Sigmoid colon (tissue), 7 donors: ENCODE measurements around the gene TELO2. TPM values are rescaled to one million over a fixed set of nuclear protein-coding genes. Genes with fewer than 3 reads are reported as not detected.

ENCODE experiments used
- DNase-seq: peaks from one replicate; pipeline ENCODE4 v3.0.0-alpha.2; 2019
- H3K27ac ChIP-seq, 4 donors: fragments of 200-600 bp; sonication (generic); one replicate each; pipeline ENCODE4 v1.5.1; 2016 to 2019; ENCODE audit warnings: mild to moderate bottlenecking in 1 of 4
- H3K27me3 ChIP-seq, 3 donors: fragments of 200-600 bp; sonication (generic); one replicate each; pipeline ENCODE4 v1.5.1; 2019; ENCODE audit warnings: mild to moderate bottlenecking in 1 of 3
- H3K36me3 ChIP-seq, 4 donors: fragments of 200-600 bp; sonication (generic); one replicate each; pipeline ENCODE4 v1.5.1; 2016 to 2019
- H3K4me1 ChIP-seq, 4 donors: fragments of 200-600 bp; sonication (generic); one replicate each; pipeline ENCODE4 v1.5.1; 2017 to 2019
- H3K4me3 ChIP-seq, 4 donors: fragments of 200-600 bp; sonication (generic); one replicate each; pipeline ENCODE4 v1.5.1; 2017 to 2019; ENCODE audit warnings: mild to moderate bottlenecking in 2 of 4, moderate library complexity in 1 of 4
- H3K9me3 ChIP-seq, 4 donors: fragments of 200-600 bp in 3 of 4; sonication (generic) in 3 of 4; one replicate each; pipeline versions ENCODE4 v1.5.1 to v1.6.1; 2013 to 2019
- EP300 ChIP-seq, 4 donors: sonication (generic); formaldehyde crosslinking; IDR thresholded peaks; one replicate each; pipeline ENCODE4 v1.6.1; 2017; ENCODE audit warnings: antibody characterized with exemption in 4 of 4
- POLR2A ChIP-seq, 2 donors: fragments of 450-650 bp; IDR thresholded peaks; one replicate each; pipeline ENCODE4 v1.6.1; 2016; ENCODE audit warnings: antibody characterized with exemption in 2 of 2, mild to moderate bottlenecking in 2 of 2, moderate library complexity in 2 of 2
- POLR2AphosphoS5 ChIP-seq, 4 donors: sonication (generic); formaldehyde crosslinking; IDR thresholded peaks; one replicate each; pipeline ENCODE4 v1.6.1; 2017; ENCODE audit warnings: antibody characterized with exemption in 4 of 4
- WGBS, 2 donors: extraction: QIAGEN DNeasy Blood & Tissue Kit; methylation state at CpG; one replicate each; pipeline ENCODE4 v1.1.7; 2013; 5-methylcytosine and 5-hydroxymethylcytosine counted together
- intact Hi-C: fragments of 100-400 bp; cut with DNase I; formaldehyde crosslinking; loops from one replicate; pipeline ENCODE4 v1.15.1; 2023
- polyA plus RNA-seq, 3 donors: library from polyadenylated mRNA; stranded (reverse); fragments of 200-250 nt; gene quantifications; one replicate each; pipeline ENCODE4 v1.2.3, GENCODE V29; 2013
- total RNA-seq, 4 donors: library from RNA; depleted of rRNA; stranded (reverse); fragments of >200 nt; gene quantifications; one replicate each; pipeline ENCODE4 v1.1.0, GENCODE V29; 2016
- TF ChIP-seq, protein P1 (sequence below), 4 experiments: fragments of 450-650 bp in 3 of 4; fragments of 200-600 bp in 1 of 4; IDR thresholded peaks; one replicate each; pipeline ENCODE4 v1.5.1; 2016 to 2019; ENCODE audit warnings: antibody characterized with exemption in 4 of 4, mild to moderate bottlenecking in 3 of 4, moderate library complexity in 2 of 4
- donor health status: healthy with polysubstance abuse.
- donor health status: Bipolar disorder and iron deficiency.
- donor health status: healthy.

TELO2 gene
- total and polyA plus RNA-seq, 7 donors: 10.4 to 60.3 (median 13.2) TPM

DNA sequence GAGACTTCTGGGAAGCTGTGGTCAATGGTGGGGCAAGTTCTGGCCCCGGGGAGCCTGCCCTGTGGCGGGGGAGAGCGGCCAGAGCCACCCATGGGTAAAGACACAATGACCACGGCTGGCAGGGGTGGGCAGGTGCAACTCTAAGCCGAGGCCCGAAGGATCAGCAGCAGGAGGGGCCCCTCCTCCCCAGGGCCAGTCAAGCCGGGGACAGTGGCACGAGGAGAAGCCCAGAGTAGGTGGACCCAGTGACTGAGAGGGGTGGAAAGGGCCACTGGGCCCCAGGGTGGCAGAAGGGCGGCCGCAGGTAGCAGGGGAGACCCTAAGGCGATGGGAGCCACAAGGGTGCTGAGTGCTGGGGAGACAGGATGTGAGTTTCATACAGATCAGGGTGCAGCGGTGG, 58.0 kb downstream of the TELO2 start:
- DNase-seq: no peak
- WGBS, 2 donors: 95 to 96% methylated on average over 12 of the region's 12 CpGs

DNA sequence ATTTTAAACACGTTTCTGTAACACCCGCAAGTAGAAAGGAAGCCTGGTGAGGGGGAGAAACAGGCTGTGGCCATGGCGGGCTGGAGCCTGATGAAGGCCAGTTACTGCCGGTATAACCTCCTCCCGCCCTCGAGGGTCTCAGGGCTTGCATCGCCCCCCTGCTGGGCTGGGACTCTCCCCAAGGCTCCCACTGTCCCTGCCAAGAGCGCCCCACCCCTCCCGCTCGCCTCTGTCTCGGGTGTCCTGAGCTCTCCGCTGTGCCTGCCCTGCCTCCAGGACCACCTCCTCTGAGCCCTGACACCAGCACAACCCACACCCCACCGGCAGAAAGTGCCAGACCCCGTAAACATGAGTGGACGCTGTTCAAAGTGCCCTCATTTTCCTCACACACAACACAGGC, 59.0 kb downstream of the TELO2 start:
- Histone ChIP-seq H3K9me3 (no peaks in the 10 kb centered on the region), H3K36me3 (peaks cover 14 to 71% (median 28%) of the 10 kb centered on the region in 4 donors)
- intact Hi-C loops: no loop called here

More for the DNA sequence above, 58.0 kb downstream of the TELO2 start:
- Histone ChIP-seq H3K4me3 (no peak overlapping the region), H3K36me3 (peaks cover 11 to 61% (median 30%) of the 10 kb centered on the region in 4 donors), H3K4me1 (peaks cover 0 to 35% (median 33%) of the 10 kb centered on the region in 4 donors), H3K9me3 (no peaks in the 10 kb centered on the region), H3K27ac (peak overlapping the region; percentile 39 to 85 (median 49)), H3K27me3 (no peaks in the 10 kb centered on the region)
- TF ChIP-seq POLR2A (IDR thresholded peaks at IDR 0.05) (no peak), EP300 (IDR thresholded peaks at IDR 0.05) (no peak), POLR2AphosphoS5 (IDR thresholded peaks at IDR 0.05) (no peak)
- TF ChIP-seq, protein P1, sequence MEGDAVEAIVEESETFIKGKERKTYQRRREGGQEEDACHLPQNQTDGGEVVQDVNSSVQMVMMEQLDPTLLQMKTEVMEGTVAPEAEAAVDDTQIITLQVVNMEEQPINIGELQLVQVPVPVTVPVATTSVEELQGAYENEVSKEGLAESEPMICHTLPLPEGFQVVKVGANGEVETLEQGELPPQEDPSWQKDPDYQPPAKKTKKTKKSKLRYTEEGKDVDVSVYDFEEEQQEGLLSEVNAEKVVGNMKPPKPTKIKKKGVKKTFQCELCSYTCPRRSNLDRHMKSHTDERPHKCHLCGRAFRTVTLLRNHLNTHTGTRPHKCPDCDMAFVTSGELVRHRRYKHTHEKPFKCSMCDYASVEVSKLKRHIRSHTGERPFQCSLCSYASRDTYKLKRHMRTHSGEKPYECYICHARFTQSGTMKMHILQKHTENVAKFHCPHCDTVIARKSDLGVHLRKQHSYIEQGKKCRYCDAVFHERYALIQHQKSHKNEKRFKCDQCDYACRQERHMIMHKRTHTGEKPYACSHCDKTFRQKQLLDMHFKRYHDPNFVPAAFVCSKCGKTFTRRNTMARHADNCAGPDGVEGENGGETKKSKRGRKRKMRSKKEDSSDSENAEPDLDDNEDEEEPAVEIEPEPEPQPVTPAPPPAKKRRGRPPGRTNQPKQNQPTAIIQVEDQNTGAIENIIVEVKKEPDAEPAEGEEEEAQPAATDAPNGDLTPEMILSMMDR (IDR thresholded peaks at IDR 0.05): no peak
- intact Hi-C loops: no loop called here

DNA sequence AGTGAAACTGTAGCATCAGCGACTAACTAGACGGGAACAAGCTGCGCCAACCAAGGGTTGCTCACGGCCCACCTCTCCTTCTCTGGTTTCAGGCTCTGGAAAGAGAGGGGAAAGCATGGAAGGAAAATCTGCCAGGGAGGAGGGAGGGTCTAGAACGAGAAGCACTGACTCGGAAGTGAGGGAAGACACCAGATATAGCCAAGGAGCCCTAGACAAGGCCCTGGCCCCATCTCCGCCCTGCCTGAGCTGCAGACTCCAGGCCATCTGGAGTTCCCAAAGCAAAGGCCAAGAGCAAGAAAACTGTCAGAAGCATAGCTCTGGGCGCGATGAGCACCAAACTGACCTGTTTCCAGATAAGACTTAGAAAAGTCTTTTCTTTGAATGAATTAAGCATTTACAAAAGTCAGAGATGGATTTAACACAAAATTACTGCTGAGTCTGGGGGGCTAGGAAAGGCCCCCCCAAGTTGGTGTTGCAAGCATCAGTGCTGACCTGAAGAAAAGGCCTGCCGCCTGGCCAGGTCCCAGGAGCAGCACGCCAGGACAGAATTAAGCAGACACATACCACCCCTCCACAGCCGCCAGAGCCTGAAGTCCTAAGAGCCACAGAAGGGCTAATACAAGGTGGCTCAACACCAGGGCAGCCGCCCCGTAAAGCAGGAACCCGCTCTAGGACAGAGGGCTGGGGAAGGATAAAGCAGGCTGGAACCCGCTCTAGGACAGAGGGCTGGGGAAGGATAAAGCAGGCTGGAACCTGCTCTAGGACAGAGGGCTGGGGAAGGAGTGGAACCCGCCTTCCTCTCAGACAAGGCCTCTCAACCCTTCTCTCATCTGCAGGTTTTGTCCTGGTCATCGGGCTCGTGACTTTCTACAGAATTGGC, 61.0 kb downstream of the TELO2 start:
- 91 to 95% methylated on average over 19 of the region's 19 CpGs for WGBS, 2 donors
- H3K4me1 ChIP-seq: peaks cover 0 to 24% (median 18%) of the 10 kb centered on the region in 4 donors
- DNase-seq: peak; percentile 66
- intact Hi-C loops: no loop called here
- peak overlapping the region in 1 of 4 donors; percentile 31 for H3K27ac ChIP-seq
- H3K9me3 ChIP-seq: no peaks in the 10 kb centered on the region
- no peak overlapping the region for H3K4me3 ChIP-seq
- peaks cover 32 to 74% (median 41%) of the 10 kb centered on the region in 4 donors for H3K36me3 ChIP-seq
- no peak for TF ChIP-seq EP300 (IDR thresholded peaks at IDR 0.05)
- TF ChIP-seq, protein P1 (IDR thresholded peaks at IDR 0.05): no peak
- no peaks in the 10 kb centered on the region for H3K27me3 ChIP-seq

More for the DNA sequence above, 59.0 kb downstream of the TELO2 start:
- 89 to 91% methylated on average over 15 of the region's 15 CpGs for WGBS, 2 donors
- H3K27ac ChIP-seq: peak overlapping the region in 1 of 4 donors; percentile 4
- TF ChIP-seq EP300 (IDR thresholded peaks at IDR 0.05) (no peak), POLR2AphosphoS5 (IDR thresholded peaks at IDR 0.05) (no peak), POLR2A (IDR thresholded peaks at IDR 0.05) (no peak)
- TF ChIP-seq, protein P1 (IDR thresholded peaks at IDR 0.05): no peak
- no peaks in the 10 kb centered on the region for H3K27me3 ChIP-seq
- no peak for DNase-seq
- H3K4me1 ChIP-seq: peaks cover 0 to 29% (median 26%) of the 10 kb centered on the region in 4 donors
- H3K4me3 ChIP-seq: no peak overlapping the region

DNA sequence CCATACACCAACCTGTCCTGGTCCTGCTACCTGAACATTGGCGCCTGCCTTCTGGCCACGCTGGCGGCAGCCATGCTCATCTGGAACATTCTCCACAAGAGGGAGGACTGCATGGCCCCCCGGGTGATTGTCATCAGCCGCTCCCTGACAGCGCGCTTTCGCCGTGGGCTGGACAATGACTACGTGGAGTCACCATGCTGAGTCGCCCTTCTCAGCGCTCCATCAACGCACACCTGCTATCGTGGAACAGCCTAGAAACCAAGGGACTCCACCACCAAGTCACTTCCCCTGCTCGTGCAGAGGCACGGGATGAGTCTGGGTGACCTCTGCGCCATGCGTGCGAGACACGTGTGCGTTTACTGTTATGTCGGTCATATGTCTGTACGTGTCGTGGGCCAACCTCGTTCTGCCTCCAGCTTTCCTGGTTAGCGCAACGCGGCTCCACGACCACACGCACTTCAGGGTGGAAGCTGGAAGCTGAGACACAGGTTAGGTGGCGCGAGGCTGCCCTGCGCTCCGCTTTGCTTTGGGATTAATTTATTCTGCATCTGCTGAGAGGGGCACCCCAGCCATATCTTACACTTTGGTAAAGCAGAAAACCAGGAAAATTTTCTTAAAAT, 61.8 kb downstream of the TELO2 start:
- no peak for DNase-seq
- Histone ChIP-seq H3K9me3 (no peaks in the 10 kb centered on the region), H3K27ac (no peak overlapping the region), H3K36me3 (peaks cover 34 to 81% (median 47%) of the 10 kb centered on the region in 4 donors), H3K4me3 (no peak overlapping the region), H3K27me3 (no peaks in the 10 kb centered on the region), H3K4me1 (peaks cover 0 to 16% (median 13%) of the 10 kb centered on the region in 4 donors)
- no peak for TF ChIP-seq POLR2A (IDR thresholded peaks at IDR 0.05)
- no peak for TF ChIP-seq POLR2AphosphoS5 (IDR thresholded peaks at IDR 0.05)
- TF ChIP-seq, protein P1 (IDR thresholded peaks at IDR 0.05): no peak
- no peak for TF ChIP-seq EP300 (IDR thresholded peaks at IDR 0.05)
- 95% methylated on average over 34 of the region's 34 CpGs for WGBS, 2 donors
- intact Hi-C loops: no loop called here
